ENCODE results near the gene HRAS. TPM values are rescaled to one million over a fixed set of nuclear protein-coding genes. Genes with fewer than 3 reads are reported as not detected.
A peak's percentile ranks its signal among the peaks of the same experiment; 100 is the strongest.

HRAS gene
- total and polyA plus RNA-seq, 10 of the 15 experiments (the other 5 are each of a cell fraction or from before 2014, with no cell fraction given), result 2.8 to 72.4 (median 31.7) TPM

GRCh38 chr11:548700-549603 lies 13.6 kb upstream of the HRAS start:
- no TSS peak for BruUV-seq (replicated peaks)
- peak; percentile 29; the same call in 2 of the 3 replicates for ATAC-seq

GRCh38 chr11:545171-545570 lies 9.8 kb upstream of the HRAS start:
- in situ Hi-C loops (cut with MboI), result no loop called here
- no peak overlapping the region for H3K4me3 ChIP-seq
- no peaks in the 10 kb centered on the region for H3K27me3 ChIP-seq (replicated peaks in 1 of 2; ENCODE audit: control insufficient read depth in 2 of 2, insufficient read depth in 2 of 2, low read length in 1 of 2)
- H3K9ac ChIP-seq (ENCODE audit: control insufficient read depth, insufficient read depth, low read length), result no peak overlapping the region
- ChIA-PET RAD21 (ENCODE audit: unreplicated experiment) (no interaction called here), CTCF (no interaction called here), POLR2A (interaction anchor here (0.9 kb wide), 1 partner anchor 9 kb away, joined by 3 read pairs; no protein-coding TSS in a partner anchor), SMC1A (ENCODE audit: uncharacterized antibody, unreplicated experiment) (no interaction called here)
- H3K36me3 ChIP-seq (ENCODE audit: control insufficient read depth in 2 of 2, insufficient read depth in 2 of 2, low read length in 1 of 2), result no peaks in the 10 kb centered on the region
- DNase-seq (ENCODE audit: low read depth, low spot score), result no peak
- WGBS (ENCODE audit: insufficient coverage, insufficient replicate concordance, low lambda C conversion rate, missing lambda C conversion rate), result 76% methylated on average over 11 of the region's 11 CpGs
- H3K9me3 ChIP-seq (replicated peaks; ENCODE audit: control insufficient read depth, insufficient read depth, low read length), result no peaks in the 10 kb centered on the region
- ATAC-seq, result no peak
- H4K20me1 ChIP-seq (ENCODE audit: control insufficient read depth, insufficient read depth), result no peaks in the 10 kb centered on the region
- H2AFZ ChIP-seq (ENCODE audit: control insufficient read depth, low read depth, low read length), result no peak overlapping the region
- H3K4me2 ChIP-seq (ENCODE audit: control insufficient read depth, insufficient read depth), result no peak overlapping the region
- no peaks in the 10 kb centered on the region for H3K79me2 ChIP-seq (ENCODE audit: control insufficient read depth, insufficient read depth, low read length)
- intact Hi-C loops (cut with micrococcal nuclease; ENCODE audit: unreplicated experiment), result no loop called here
- no TSS peak for BruUV-seq (replicated peaks)
- no peaks in the 10 kb centered on the region for H3K4me1 ChIP-seq (ENCODE audit: control insufficient read depth, insufficient read depth, low read length)
- FAIRE-seq, result no peak
- no peak overlapping the region for H3K27ac ChIP-seq (ENCODE audit: control insufficient read depth, insufficient read depth)
- TF ChIP-seq, protein P1, sequence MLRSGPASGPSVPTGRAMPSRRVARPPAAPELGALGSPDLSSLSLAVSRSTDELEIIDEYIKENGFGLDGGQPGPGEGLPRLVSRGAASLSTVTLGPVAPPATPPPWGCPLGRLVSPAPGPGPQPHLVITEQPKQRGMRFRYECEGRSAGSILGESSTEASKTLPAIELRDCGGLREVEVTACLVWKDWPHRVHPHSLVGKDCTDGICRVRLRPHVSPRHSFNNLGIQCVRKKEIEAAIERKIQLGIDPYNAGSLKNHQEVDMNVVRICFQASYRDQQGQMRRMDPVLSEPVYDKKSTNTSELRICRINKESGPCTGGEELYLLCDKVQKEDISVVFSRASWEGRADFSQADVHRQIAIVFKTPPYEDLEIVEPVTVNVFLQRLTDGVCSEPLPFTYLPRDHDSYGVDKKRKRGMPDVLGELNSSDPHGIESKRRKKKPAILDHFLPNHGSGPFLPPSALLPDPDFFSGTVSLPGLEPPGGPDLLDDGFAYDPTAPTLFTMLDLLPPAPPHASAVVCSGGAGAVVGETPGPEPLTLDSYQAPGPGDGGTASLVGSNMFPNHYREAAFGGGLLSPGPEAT (IDR thresholded peaks at IDR 0.05; ENCODE audit: low read depth), result no peak
- TF ChIP-seq USF2 (IDR thresholded peaks at IDR 0.05; ENCODE audit: borderline replicate concordance, low read depth, low read length), result no peak
- TF ChIP-seq NR2F1 (conservative IDR thresholded peaks at IDR 0.05), result no peak
- TF ChIP-seq, protein P2, sequence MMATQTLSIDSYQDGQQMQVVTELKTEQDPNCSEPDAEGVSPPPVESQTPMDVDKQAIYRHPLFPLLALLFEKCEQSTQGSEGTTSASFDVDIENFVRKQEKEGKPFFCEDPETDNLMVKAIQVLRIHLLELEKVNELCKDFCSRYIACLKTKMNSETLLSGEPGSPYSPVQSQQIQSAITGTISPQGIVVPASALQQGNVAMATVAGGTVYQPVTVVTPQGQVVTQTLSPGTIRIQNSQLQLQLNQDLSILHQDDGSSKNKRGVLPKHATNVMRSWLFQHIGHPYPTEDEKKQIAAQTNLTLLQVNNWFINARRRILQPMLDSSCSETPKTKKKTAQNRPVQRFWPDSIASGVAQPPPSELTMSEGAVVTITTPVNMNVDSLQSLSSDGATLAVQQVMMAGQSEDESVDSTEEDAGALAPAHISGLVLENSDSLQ (IDR thresholded peaks at IDR 0.05), result no peak
- TF ChIP-seq LARP7 (IDR thresholded peaks at IDR 0.05), result no peak
- no peak for TF ChIP-seq BMI1 (IDR thresholded peaks at IDR 0.05; ENCODE audit: borderline replicate concordance)
- TF ChIP-seq SUZ12 (IDR thresholded peaks at IDR 0.05; ENCODE audit: unreplicated experiment), result no peak
- no peak for TF ChIP-seq RELA (IDR thresholded peaks at IDR 0.05; ENCODE audit: borderline replicate concordance, partially characterized antibody)
- TF ChIP-seq SREBF2 (IDR thresholded peaks at IDR 0.05; ENCODE audit: low read length), result no peak
- no peak for TF ChIP-seq PML (IDR thresholded peaks at IDR 0.05; ENCODE audit: low read length)
- no peak for TF ChIP-seq RBBP5 (conservative IDR thresholded peaks at IDR 0.05)

More at GRCh38 chr11:548700-549603, 13.6 kb upstream of the HRAS start:
- CTCF ChIA-PET, result no interaction called here
- no peaks in the 10 kb centered on the region for H3K79me2 ChIP-seq (ENCODE audit: control insufficient read depth, insufficient read depth, low read length)
- H3K27me3 ChIP-seq (replicated peaks in 1 of 2; ENCODE audit: control insufficient read depth in 2 of 2, insufficient read depth in 2 of 2, low read length in 1 of 2), result no peaks in the 10 kb centered on the region
- DNase-seq (ENCODE audit: low read depth, low spot score) (no peak), FAIRE-seq (no peak)
- 38% methylated on average over 32 of the region's 32 CpGs for WGBS (ENCODE audit: insufficient coverage, insufficient replicate concordance, low lambda C conversion rate, missing lambda C conversion rate)
- no peak overlapping the region for H3K4me3 ChIP-seq
- POLR2A ChIA-PET, result no interaction called here
- TF ChIP-seq FOXM1 (IDR thresholded peaks at IDR 0.05; ENCODE audit: low read depth, low read length) (no peak), MEF2B (IDR thresholded peaks at IDR 0.05; ENCODE audit: partially characterized antibody, poor library complexity, severe bottlenecking) (peak; percentile 65), BHLHE40 (IDR thresholded peaks at IDR 0.05; ENCODE audit: borderline replicate concordance in 1 of 2, low read depth in 2 of 2, low read length in 1 of 2) (peak in 1 of 2 experiments; percentile 39; a peak in 1 of 4 replicates)
- H3K9me3 ChIP-seq (replicated peaks; ENCODE audit: control insufficient read depth, insufficient read depth, low read length), result no peaks in the 10 kb centered on the region
- no peak overlapping the region for H2AFZ ChIP-seq (ENCODE audit: control insufficient read depth, low read depth, low read length)
- RAD21 ChIA-PET (ENCODE audit: unreplicated experiment), result no interaction called here
- no peaks in the 10 kb centered on the region for H3K4me1 ChIP-seq (ENCODE audit: control insufficient read depth, insufficient read depth, low read length)
- no peak overlapping the region for H3K4me2 ChIP-seq (ENCODE audit: control insufficient read depth, insufficient read depth)
- H3K9ac ChIP-seq (ENCODE audit: control insufficient read depth, insufficient read depth, low read length), result no peak overlapping the region
- intact Hi-C loops (cut with micrococcal nuclease; ENCODE audit: unreplicated experiment) (no loop called here), in situ Hi-C loops (cut with MboI) (no loop called here)
- H4K20me1 ChIP-seq (ENCODE audit: control insufficient read depth, insufficient read depth), result no peaks in the 10 kb centered on the region
- no peaks in the 10 kb centered on the region for H3K36me3 ChIP-seq (ENCODE audit: control insufficient read depth in 2 of 2, insufficient read depth in 2 of 2, low read length in 1 of 2)
- no peak overlapping the region for H3K27ac ChIP-seq (ENCODE audit: control insufficient read depth, insufficient read depth)
- SMC1A ChIA-PET (ENCODE audit: uncharacterized antibody, unreplicated experiment), result no interaction called here
